Sciatic nerve (tissue), 2 donors: ENCODE results near the gene NOB1. TPM values are rescaled to one million over a fixed set of nuclear protein-coding genes. Genes with fewer than 3 reads are reported as not detected.
A peak's percentile ranks its signal among the peaks of the same experiment; 100 is the strongest.
"Not testable (repeated sequence)": the region's sequence is repeated elsewhere in the genome, so short reads cannot be mapped to it uniquely, and the experiment has no call there.

Experiments
- ATAC-seq: fragments of 200-7000 bp; cut with Tn5 transposase; one replicate; pipeline ENCODE4 v1.9.1; 2020; ENCODE audit warnings: mild to moderate bottlenecking, moderate library complexity
- DNase-seq: peaks from one replicate; pipeline ENCODE4 v3.0.0-alpha.2; 2020; ENCODE audit warnings: low spot score
- intact Hi-C: fragments of 100-400 bp; cut with DNase I; formaldehyde crosslinking; loops from one replicate; pipeline ENCODE4 v1.14.2; 2022
- total RNA-seq: library from RNA; stranded (reverse); fragmentation: NEBNext Ultra II Directional; extraction: Animal tissue kit (Norgen Biotek cat#: 25700); gene quantifications from one replicate; pipeline ENCODE4 v1.2.1, GENCODE V29; 2021
- donor health status: DM: no; HTN: no; CAD: no.
- donor health status: DM: no; HTN: no; CAD: no.

The NOB1 gene
- total RNA-seq: 32.6 TPM

GRCh38 chr16:69754469-69755310, at the start of gene NOB1:
Gene NOB1 (minus strand): TSS chr16:69754926. CDS start chr16:69754910, 16 bp downstream.
- ATAC-seq: peak; percentile 99
- intact Hi-C loops: loop anchor here (2.0 to 10.0 kb wide), 2 partner anchors 46 to 360 kb away; no protein-coding TSS in a partner anchor
- DNase-seq: peak; percentile 98

DNA sequence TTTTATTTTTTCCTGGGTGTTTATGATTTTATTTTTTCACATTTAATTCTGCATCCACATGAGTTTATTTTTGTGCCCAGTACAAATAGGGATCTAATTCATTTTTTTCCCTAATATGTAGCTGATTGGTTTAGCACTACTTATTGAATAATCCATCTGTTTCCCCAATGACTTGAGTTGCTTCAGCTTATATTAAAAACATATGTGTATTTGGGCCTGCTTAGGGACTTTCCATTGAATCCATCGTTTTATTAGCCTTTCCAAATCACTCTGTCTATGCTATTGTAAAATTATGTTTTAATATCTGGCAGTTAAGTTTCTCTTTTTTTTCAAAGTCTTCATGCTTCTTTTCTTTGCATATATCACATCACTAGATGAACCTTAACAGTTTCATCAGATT, 49.6 kb upstream of the NOB1 start:
- intact Hi-C loops: no loop called here

DNA sequence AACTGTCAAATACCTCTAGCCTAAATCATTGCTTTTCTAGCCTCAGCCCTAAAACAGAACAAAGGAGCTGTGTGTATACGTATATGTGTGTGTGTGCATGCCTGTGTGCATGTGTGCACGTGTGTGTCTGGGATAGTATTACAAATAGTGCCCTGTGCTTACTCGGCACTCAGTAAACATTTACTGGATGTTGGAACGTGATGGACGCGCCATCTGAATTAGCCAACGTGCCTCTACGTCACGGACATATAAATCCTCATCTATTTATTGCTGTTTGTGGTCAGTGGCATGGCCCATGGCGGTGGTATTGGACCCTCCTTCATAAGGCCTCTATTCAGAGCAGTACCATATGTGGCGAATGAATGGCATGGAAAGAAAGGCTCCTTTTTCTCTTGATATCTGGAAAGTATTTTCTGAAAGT, 44.9 kb upstream of the NOB1 start:
- ATAC-seq: no peak
- intact Hi-C loops: no loop called here
- no peak for DNase-seq

More for the DNA sequence above, 49.6 kb upstream of the NOB1 start:
- ATAC-seq: no peak
- no peak for DNase-seq

DNA sequence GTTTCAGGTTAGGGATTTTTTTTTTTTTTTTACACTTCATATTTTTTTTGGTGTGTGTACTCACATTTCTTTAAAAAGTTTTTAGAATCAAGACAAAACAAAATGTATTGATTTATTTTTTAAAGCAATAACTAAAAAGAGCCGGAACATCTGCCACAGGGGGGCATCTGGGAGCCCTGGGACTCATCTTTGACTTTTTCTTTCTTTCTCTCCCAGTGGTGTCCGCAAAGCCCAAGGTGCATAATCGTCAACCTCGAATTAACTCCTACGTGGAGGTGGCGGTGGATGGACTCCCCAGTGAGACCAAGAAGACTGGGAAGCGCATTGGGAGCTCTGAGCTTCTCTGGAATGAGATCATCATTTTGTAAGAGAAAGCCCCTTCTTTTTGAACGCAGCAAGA, 43.7 kb upstream of the NOB1 start:
- intact Hi-C loops: no loop called here
- ATAC-seq (no peak), DNase-seq (no peak)

DNA sequence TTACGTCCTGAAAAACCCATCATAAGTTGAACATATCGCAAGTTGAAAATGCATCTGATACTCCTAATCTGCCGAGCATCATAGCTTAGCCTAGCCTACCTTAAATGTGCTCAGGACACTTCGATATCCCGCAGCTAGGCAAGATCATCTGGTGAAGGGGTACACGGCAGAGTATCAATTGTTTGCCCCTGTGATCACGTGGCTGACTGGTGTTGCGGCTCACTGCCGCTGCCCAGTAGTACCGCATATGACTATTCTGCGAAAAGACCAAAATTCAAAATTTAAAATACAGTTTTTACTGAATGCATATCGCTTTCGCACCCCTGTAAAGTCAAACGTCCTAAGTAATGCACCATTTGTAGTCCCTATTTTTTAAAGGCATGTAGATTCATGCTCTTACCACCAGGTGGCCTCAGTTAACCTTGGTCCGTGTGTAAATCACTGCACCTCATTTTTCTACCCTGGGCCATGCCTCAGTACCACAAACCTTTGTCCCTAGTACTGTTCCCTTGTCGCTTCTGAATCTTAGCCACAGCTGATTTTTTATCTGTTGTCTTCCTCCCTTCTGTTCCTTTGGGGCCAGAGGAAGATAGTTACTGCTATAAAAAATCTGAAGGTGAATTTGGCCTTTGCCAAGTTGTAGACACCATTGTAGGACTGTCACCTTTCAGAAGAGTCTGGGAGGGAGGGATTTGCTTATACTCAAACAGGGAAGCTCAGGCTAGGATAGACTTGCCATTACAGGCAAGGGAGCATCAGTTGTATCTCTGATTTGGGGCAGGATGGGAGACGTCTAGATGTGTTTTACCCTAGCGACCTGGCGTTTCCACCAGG, 41.8 kb upstream of the NOB1 start:
- peak; percentile 92 for ATAC-seq
- intact Hi-C loops: loop anchor here (2.0 kb wide), 1 partner anchor 134 kb away; no protein-coding TSS in a partner anchor
- no peak for DNase-seq

DNA sequence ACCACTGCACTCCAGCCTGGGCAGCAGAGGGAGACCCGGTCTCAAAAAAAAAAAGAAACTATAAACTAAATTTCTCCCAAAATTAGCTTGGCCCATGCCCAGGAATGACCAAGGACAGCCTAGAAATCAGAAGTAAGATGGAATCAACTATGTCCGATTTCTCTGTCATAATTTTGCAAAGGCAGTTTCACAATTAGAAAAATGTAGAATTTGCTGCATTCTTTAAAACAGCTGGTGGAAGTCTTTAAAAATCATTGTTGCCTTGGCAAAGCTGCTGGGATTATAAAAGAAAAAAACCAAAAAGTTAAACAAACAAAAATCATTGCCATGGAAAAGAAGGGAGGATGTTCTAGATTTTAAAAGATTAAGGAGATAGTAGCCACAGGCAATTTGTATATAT, 39.8 kb upstream of the NOB1 start:
- DNase-seq: no peak
- intact Hi-C loops: no loop called here
- ATAC-seq: no peak

- intact Hi-C loops: no loop called here
- ATAC-seq (no peak), DNase-seq (no peak)
These were observed 38.8 kb upstream of the NOB1 start for GRCh38 chr16:69793526-69793925.

- DNase-seq, ATAC-seq, intact Hi-C loops: not testable (repeated sequence)
These were observed 36.7 kb upstream of the NOB1 start for GRCh38 chr16:69791391-69791847.

GRCh38 chr16:69787883-69788282, 33.2 kb upstream of the NOB1 start:
- no peak for DNase-seq
- no peak for ATAC-seq
- intact Hi-C loops: no loop called here

DNA sequence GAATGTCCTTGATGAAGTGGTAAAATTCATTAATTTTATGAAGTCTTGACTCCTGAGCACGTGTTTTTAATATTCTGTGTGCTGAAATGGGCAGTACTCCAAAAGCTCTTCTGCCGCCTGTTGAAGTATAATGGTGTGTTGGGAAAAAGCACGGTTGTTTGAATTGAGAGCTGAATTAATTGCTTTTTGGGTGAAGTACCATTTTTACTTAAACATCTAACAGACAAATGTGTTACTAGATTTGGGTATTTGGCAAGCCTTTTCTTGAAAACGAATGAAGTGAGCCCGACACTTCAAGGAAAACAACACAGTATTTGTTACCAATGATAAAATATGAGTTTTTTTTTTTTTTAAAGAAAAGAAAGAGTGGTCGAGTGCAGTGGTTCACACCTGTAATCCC, 29.9 kb upstream of the NOB1 start:
- ATAC-seq (no peak), DNase-seq (no peak)
- intact Hi-C loops: no loop called here

DNA sequence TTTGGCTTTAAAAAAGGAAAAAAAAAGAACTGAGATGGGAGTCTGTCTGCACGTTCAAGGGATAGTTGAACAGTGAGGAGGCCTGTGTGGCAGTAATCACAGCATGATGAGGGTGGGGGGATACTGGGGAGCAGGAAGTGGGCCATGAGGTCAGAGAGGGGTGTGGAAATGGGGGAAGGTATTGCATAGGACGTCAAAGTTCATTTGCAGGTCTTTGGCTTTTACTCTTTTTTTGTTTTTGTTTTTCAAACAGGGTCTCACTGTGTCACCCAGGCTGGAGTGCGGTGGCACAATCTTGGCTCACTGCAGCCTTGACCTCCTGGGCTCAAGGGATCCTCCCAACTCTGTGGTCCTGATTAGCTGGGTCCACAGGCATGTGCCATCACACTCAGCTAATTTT, 26.4 kb upstream of the NOB1 start:
- DNase-seq: no peak
- intact Hi-C loops: no loop called here
- ATAC-seq: no peak

GRCh38 chr16:69779724-69780123, 25.0 kb upstream of the NOB1 start:
- DNase-seq (no peak), ATAC-seq (no peak)
- intact Hi-C loops: loop anchor here (2.0 kb wide), 1 partner anchor 35 kb away; no protein-coding TSS in a partner anchor

DNA sequence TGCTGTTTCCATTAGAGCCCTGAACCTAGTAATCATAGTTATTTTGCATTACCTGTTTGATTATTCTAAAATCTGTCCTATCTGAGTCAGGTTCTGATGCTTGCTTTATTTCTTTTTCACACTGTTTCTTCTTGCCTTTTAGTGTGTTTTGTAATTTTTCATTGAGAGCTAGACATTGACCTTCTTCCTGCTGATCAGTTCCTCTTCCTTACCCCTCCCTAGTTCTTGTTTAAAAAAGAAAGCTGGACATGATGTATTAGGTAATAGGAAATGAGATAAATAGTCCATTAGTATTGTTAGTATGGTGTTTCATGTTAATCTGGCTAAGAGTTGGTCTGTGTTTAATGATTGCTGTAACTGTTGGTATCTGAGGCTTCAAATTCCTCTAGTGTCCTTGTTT, 20.8 kb upstream of the NOB1 start:
- ATAC-seq (no peak), DNase-seq (no peak)
- intact Hi-C loops: no loop called here

DNA sequence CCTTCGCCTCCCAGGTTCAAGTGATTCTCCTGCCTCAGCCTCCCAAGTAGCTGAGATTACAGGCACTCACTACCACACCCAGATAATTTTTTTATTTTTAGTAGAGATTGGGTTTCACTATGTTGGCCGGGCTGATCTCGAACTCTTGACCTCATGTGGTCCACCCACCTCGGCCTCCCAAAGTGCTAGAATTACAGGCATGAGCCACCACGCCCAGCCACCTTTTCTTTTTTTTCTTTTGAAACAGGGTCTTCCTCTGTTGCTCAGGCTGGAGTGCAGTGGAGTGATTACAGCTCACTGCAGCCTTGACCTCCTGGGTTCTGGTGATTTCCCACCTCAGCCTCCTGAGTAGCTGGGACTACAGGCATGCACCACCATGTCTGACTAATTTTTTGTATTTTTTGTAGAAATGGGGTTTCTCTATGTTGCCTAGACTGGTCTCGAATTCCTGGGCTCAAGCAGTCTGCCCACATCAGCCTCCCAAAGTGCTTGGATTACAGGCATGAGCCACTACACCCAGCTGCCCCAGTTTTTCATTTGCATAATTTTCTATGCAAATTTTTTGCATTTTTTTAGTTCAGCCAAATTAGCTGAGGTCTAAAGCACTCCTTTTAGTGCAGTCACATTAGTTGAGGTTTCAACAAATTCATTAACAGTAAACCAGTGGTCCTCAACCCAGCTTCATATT, 18.7 kb upstream of the NOB1 start:
- intact Hi-C loops: no loop called here
- ATAC-seq (no peak), DNase-seq (no peak)

DNA sequence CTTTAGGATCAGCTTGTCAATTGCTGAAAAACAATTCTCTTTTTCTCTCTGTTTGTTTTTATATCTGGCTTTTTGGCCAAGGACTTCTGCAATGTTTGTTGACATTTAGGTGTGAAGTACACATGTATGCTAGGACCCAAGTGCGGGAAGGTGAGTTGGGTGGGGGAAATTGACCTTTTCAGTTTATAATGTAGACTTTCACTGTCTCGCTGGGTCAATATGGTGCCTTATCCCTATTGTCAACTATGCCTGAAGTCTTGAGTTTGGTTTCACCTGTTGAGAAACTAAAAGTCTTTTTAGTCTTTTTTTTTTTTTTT, 16.9 kb upstream of the NOB1 start:
- ATAC-seq: no peak
- DNase-seq: no peak
- intact Hi-C loops: no loop called here

DNA sequence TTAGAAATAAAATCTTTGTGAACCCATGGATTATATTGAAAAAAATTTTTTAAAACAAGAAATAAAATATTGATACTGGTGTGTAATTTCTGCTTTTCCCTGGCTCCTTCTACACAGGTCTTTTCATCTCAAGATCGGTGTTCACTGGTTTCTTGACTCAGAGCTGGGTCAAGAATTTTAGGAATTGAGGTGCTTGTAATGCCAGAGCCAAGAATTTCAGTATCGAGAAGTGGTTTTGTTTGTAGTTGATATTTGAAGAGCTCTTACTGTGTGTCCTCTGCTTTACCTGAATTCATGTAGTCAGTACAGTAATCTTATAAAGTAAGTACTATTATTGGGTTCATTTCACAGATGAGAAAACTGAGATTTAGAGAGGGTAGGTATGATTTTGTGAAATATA, 14.7 kb upstream of the NOB1 start:
- intact Hi-C loops: no loop called here
- DNase-seq (no peak), ATAC-seq (no peak)

- no peak for DNase-seq
- ATAC-seq: no peak
- intact Hi-C loops: no loop called here
These were observed 13.9 kb upstream of the NOB1 start for GRCh38 chr16:69768666-69769065.

DNA sequence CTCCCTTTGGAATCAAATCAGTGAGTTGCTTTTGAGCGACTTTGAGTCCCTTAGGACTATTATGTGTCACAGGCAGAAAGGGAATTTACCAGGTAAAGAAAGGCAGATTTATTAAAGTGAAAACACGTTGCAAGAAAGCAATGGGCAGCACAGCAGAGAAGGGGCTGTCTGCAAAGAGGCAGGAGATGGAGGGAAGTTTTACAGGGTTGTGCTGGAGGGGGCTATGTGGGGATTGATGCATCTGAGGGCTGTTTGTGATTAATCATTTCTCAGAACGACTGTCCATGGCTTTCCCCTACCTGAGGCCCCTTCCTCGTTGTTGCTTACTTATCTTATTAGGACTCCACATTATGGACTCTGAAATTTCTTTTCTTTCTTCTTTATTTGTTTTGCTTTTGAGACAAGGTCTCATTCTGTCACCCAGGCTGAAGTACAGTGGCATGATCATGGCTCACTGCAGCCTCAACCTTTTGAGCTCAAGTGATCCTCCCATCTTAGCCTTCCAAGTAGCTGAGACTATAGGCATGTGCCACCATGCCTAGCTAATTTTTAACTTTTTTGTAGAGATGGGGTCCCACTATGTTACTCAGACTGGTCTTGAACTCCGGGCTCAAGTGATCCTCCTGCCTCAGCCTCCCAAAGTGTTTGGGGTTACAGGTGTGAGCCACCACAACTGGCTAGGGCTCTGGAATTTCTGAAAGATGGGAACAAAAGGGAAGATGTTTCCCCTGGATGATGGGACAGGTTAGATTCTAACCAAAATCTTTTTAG, 12.9 kb upstream of the NOB1 start:
- intact Hi-C loops: no loop called here
- DNase-seq (no peak), ATAC-seq (no peak)

DNA sequence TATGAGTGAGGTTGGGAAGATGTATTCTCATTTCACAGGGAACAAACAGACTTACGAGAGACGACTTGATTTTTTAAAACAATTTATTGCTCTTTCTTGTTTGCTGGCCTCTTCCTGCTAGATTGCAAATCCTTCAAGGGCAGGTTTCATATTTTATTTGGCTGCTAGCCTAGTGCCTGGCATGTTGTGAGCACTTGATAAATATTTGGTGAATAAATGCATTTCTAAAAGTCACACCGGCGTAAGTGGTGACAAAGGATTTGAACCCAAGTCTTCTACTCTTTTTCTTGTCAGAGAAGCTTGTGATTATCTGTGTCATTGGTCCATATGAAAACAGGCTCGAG, 8.8 kb upstream of the NOB1 start:
- ATAC-seq (no peak), DNase-seq (no peak)
- intact Hi-C loops: no loop called here
